K562 (cell line): ENCODE results near the gene TJP3. TPM values are rescaled to one million over a fixed set of nuclear protein-coding genes. Genes with fewer than 3 reads are reported as not detected.

Source experiments
- ASH1L ChIP-seq: fragments of 450-650 bp; IDR thresholded peaks from 2 replicates; pipeline ENCODE4 v1.6.1; 2018; ENCODE audit warnings: borderline replicate concordance, mild to moderate bottlenecking, low read depth; ENCODE audit not compliant: partially characterized antibody
- CBX3 ChIP-seq, 2 experiments: IDR thresholded peaks; 1 replicate in 1 of 2; 2 replicates in 1 of 2; pipeline ENCODE4 v1.6.1; 2012; ENCODE audit warnings: inconsistent platforms in 2 of 2, low read length in 2 of 2, borderline replicate concordance in 1 of 2, control low read depth in 1 of 2
- GABPA ChIP-seq: fragments of 200-800 bp; sonication (Bioruptor generic); conservative IDR thresholded peaks from 2 replicates; pipeline ENCODE4 v1.6.1; 2016; ENCODE audit warnings: low read depth, missing genetic modification characterization, missing compliant biosample characterization
- HDAC2 ChIP-seq: fragments of 450-650 bp; IDR thresholded peaks from 2 replicates; pipeline ENCODE4 v1.6.1; 2016; ENCODE audit warnings: mild to moderate bottlenecking
- HMBOX1 ChIP-seq: sonication (generic); IDR thresholded peaks from 2 replicates; pipeline ENCODE4 v1.6.1; 2016
- HNRNPH1 ChIP-seq: fragments of 200-400 bp; formaldehyde crosslinking; optimal IDR thresholded peaks from 2 replicates; pipeline ENCODE3; 2017; ENCODE audit warnings: low read depth, mild to moderate bottlenecking, low read length, moderate library complexity
- KDM1A ChIP-seq, 2 experiments: fragments of 450-650 bp; IDR thresholded peaks; 2 replicates each; pipeline ENCODE4 v1.6.1; 2016; ENCODE audit warnings: mild to moderate bottlenecking in 2 of 2
- MBD2 ChIP-seq: sonication (generic); IDR thresholded peaks from 2 replicates; pipeline ENCODE4 v1.6.1; 2016; ENCODE audit warnings: low read depth, borderline replicate concordance
- MTA3 ChIP-seq: fragments of 450-650 bp; formaldehyde crosslinking; IDR thresholded peaks from 2 replicates; pipeline ENCODE4 v1.6.1; 2017; ENCODE audit warnings: mild to moderate bottlenecking, borderline replicate concordance
- NFYB ChIP-seq: IDR thresholded peaks from 2 replicates; pipeline ENCODE4 v1.6.1; 2011; ENCODE audit warnings: mild to moderate bottlenecking, moderate library complexity; ENCODE audit not compliant: insufficient read length; ENCODE audit errors: extremely low read depth
- NKRF ChIP-seq: fragments of 450-650 bp; IDR thresholded peaks from 2 replicates; pipeline ENCODE4 v1.6.1; 2016; ENCODE audit warnings: borderline replicate concordance
- PCBP2 ChIP-seq: fragments of 200-400 bp; formaldehyde crosslinking; IDR thresholded peaks from 2 replicates; pipeline ENCODE4 v1.6.1; 2018; ENCODE audit warnings: low read length, low read depth, mild to moderate bottlenecking, moderate library complexity; ENCODE audit not compliant: poor library complexity, severe bottlenecking
- SP2 ChIP-seq: IDR thresholded peaks from 2 replicates; pipeline ENCODE4 v1.6.1; 2011; ENCODE audit warnings: mild to moderate bottlenecking, low read depth, low read length, moderate library complexity; ENCODE audit not compliant: poor library complexity, severe bottlenecking; ENCODE audit errors: extremely low read depth
- THRAP3 ChIP-seq: fragments of 450-650 bp; IDR thresholded peaks from 2 replicates; pipeline ENCODE4 v1.6.1; 2016; ENCODE audit warnings: mild to moderate bottlenecking, inconsistent platforms, borderline replicate concordance
- ZBTB43 ChIP-seq: sonication (generic); formaldehyde crosslinking; IDR thresholded peaks from 2 replicates; pipeline ENCODE4 v1.8.0; 2023; ENCODE audit warnings: mild to moderate bottlenecking, missing genetic modification reagents
- ZC3H11A ChIP-seq: IDR thresholded peaks from 2 replicates; pipeline ENCODE4 v1.6.1; 2012; ENCODE audit warnings: low read depth, low read length, improper control_type of control experiment
- ZNF277 ChIP-seq: fragments of 250-450 bp; sonication (Bioruptor Pico); IDR thresholded peaks from 2 replicates; pipeline ENCODE4 v1.8.0; 2022; ENCODE audit warnings: inconsistent platforms, mild to moderate bottlenecking, moderate library complexity, borderline replicate concordance
- ZNF431 ChIP-seq: sonication (generic); formaldehyde crosslinking; IDR thresholded peaks from 2 replicates; pipeline ENCODE4 v1.8.0; 2022; ENCODE audit warnings: mild to moderate bottlenecking, missing genetic modification reagents
- ZNF778 ChIP-seq: fragments of 450-650 bp; formaldehyde crosslinking; IDR thresholded peaks from 2 replicates; pipeline ENCODE4 v1.4.0; 2020; ENCODE audit warnings: mild to moderate bottlenecking, moderate library complexity
- ZNF780A ChIP-seq: fragments of 250-450 bp; sonication (Bioruptor Pico); IDR thresholded peaks from 2 replicates; pipeline ENCODE4 v1.5.0; 2021; ENCODE audit warnings: mild to moderate bottlenecking
- polyA plus RNA-seq, 8 experiments: library from polyadenylated mRNA; depleted of rRNA in 4 of 8; stranded (reverse) in 5 of 8; unstranded in 3 of 8; fragments of >200 nt; fragmentation: Nextera tagmentation in 2 of 8; fragmentation: Illumina TruSeq in 1 of 8; extraction: Ambion mirVana in 2 of 8; extraction: Trizol in 1 of 8; gene quantifications; 2 replicates each; pipeline versions ENCODE4 v1.2.1 to v1.2.3, GENCODE V29; 2011 to 2014; ENCODE audit warnings: inconsistent platforms in 1 of 8, missing spikeins in 1 of 8
- total RNA-seq, 7 experiments: library from RNA; depleted of rRNA in 6 of 7; stranded (reverse); fragments of >200 nt in 6 of 7; fragmentation: Illumina TruSeq in 2 of 7; extraction: Trizol in 2 of 7; gene quantifications; 2 replicates each; pipeline versions ENCODE4 v1.2.1 to v1.2.3, GENCODE V29; 2011 to 2021; ENCODE audit warnings: low replicate concordance in 1 of 7

TJP3 gene
- total and polyA plus RNA-seq, 9 of the 15 experiments (the other 6 are each of a cell fraction or from before 2014, with no cell fraction given), result 0.11 to 2.4 (median 0.57) TPM; not detected in 1

- TF ChIP-seq ZNF277 (no peak), ZNF780A (CRISPR knock-in tag) (no peak), ZBTB43 (CRISPR knock-in tag) (no peak), GABPA (no peak), CBX3 (IDR thresholded peaks at IDR 0.05; ENCODE audit: borderline replicate concordance in 1 of 2, low read length in 2 of 2) (peak in 1 of 2 experiments; percentile 83; a peak in 2 of 3 replicates), NKRF (no peak; the same call in 1 of the 2 replicates), ZNF778 (no peak), ZC3H11A (no peak), HDAC2 (peak; percentile 88), NFYB (no peak), ZNF431 (CRISPR knock-in tag) (no peak), KDM1A (IDR thresholded peaks at IDR 0.05) (peak; percentile 85 to 94), ASH1L (no peak), HNRNPH1 (no peak), THRAP3 (no peak), HMBOX1 (no peak), PCBP2 (no peak), MBD2 (no peak), MTA3 (no peak), SP2 (no peak)
These were observed 11.7 kb downstream of the TJP3 start (continued) for GRCh38 chr19:3719868-3720267.
